CMK (cell line): ENCODE measurements around the gene ALPG.
"Not testable (repeated sequence)": the region's sequence is repeated elsewhere in the genome, so short reads cannot be mapped to it uniquely, and the experiment has no call there.

Source experiments
- DNase-seq: peaks from one replicate; pipeline ENCODE4 v3.0.0-alpha.2; 2010; ENCODE audit warnings: low read depth

ALPG gene

DNA sequence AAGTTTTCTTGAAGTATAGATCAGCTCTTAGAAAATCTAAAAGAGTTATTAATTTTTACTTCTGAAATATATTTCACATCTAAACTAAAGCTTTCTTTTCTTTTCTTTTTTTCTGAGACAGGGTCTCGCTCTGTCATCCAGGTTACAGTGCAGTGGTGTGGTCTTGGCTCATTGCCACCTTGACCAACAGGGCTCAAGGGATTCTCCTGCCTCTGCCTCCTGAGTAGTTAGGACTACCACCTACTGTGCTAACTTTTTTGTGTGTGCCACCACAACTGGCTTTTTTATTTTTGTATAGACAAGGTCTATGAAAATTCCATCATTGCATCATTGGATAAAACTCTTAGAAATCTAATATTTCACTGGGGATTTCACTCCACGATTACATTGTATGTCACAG lies 10.0 kb upstream of the ALPG start:
- DNase-seq, result no peak

DNA sequence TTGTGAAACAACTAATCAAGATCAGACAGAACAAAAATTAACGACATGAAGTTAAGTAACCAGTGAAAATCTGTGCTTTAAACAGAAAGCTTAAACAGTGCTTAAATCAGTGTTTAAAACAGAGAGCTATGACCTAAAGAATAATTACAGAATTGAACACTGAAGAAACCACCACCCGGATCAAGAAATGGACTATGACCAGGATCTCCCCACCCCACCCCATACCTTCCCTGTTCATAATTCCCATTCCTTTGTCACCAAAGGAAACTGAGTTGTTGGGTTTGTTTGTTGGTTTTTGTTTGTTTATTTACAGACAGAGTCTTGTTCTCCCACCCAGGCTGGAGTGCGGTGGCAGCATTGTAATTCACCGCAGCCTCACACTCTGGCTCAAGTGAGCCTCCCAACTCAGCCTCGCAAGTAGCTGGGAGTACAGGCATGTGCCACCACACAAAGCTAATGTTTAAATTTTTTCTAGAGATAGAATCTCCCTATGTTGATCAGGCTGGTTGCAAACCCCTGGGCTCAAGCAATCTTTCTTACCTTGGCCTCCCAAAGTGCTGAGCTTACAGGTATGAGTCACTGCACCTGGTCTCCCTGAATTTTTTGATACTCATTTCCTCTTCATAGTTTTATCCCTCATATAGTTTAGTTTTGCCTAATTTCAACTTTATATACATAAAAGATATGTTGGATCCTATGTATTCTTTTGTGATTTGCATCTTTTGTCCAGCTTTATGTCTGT lies 8.2 kb upstream of the ALPG start:
- no peak for DNase-seq

DNA sequence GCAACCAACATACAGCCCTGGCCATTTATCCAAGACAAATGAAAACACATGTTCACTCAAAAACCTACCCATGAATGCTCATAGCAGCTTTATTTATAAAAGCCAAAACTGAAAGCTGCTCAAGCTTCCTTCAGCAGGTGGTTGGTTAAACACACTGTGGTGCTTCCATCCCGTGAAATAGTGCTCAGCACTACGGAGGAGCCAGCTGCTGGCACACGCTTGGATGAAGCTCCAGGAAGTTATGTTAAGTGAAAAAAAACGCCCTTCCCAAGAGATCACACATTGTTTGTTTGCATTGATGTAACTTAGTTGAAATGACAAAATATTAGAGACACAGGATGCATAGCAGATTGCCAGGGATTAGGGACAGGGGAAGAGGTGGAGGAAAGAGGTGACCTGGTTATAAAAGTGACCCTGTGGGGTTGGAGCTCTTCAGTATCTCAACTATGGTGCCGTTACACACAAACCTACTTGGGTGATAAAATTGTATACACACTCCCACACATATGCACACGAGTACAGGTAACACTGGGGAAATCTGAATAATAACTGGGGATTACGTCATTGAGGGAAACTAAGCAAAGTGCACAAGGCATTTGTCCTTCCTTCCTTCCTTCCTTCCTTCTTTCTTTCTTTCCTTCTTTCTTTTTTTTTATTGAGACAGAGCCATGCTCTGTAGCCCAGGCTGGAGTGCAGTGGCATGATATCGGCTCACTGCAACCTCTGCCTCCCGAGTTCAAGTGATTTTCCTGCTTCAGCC lies 6.2 kb upstream of the ALPG start:
- no peak for DNase-seq

DNA sequence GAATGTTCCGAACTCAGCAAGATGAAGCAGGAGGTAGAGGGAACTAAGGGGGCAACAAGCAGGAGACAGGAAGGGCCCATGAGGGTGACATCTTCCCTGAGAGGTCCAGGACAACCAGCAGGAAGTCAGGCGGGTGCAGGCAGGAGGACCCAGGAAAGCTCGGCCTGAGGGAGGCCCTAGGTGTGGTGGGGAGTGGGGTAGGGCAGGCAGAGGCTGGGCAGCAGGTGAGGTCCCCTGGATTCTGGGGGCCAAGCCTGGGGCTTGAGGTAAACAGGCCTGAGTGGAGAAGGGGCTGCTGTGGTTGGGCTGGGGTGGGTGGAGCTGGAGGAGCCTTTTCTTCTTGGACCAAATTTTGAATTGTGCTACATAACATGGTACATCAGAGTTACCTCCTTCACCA lies 4.1 kb upstream of the ALPG start:
- no peak for DNase-seq

DNA sequence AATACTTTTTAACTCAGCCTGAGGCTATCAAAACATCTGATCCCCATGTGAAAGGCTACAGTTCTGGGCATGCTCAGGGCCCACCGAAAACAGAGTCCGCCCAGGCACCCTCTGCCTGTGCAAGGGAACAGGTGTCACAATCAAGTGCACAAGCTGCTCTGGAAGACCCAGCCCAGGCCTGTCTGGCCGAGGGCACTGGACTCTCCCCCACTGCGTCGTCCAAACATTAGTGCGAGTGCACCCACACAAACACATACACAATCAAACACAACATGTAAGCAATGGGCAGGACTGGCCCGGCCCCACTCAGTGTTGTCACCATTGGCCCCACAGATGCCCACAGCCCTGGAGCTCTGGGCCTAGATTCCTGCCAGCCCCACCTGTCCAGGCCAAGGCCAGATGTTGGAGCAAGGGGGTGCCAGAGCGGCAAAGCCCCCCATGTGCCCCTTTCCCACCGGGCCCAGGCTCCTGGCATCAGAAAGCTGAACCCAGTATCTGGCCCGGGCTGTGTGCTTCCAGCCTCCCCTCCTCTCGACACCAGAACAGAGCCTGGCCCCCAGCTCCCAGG lies 617 bp upstream of the ALPG start:
- no peak for DNase-seq

DNA sequence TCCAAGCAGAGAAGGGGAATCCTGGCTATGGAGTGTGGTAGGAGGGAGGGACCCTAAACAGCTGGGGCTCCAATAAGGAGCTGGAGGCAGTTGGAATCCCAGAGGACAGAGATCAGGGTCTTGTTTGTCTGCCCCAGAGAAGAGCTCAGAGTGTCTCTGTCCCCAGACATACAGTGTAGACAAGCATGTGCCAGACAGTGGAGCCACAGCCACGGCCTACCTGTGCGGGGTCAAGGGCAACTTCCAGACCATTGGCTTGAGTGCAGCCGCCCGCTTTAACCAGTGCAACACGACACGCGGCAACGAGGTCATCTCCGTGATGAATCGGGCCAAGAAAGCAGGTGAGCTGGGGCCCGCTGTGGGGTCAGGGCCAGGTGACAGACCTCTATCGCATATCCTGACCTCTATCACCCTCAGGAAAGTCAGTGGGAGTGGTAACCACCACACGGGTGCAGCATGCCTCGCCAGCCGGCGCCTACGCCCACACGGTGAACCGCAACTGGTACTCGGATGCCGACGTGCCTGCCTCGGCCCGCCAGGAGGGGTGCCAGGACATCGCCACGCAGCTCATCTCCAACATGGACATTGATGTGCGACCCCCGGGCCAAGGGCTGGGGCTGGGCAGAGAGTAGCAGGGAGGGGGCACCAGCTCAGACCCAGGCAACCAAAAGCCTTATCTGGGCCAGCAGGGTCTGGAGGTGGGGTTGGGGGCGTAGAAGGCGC lies 945 bp downstream of the ALPG start:
- DNase-seq, result not testable (repeated sequence)

DNA sequence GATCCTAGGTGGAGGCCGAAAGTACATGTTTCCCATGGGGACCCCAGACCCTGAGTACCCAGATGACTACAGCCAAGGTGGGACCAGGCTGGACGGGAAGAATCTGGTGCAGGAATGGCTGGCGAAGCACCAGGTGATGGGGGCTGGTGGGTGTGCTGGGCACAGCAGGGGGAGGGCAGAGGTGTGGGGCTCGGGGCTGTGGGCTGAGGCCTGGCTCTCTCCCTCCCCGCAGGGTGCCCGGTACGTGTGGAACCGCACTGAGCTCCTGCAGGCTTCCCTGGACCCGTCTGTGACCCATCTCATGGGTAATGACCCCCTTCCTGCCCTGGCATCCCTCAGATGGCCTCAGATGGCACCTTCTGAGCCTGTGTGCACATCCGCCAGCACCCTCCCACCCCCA lies 1.6 kb downstream of the ALPG start:
- not testable (repeated sequence) for DNase-seq

DNA sequence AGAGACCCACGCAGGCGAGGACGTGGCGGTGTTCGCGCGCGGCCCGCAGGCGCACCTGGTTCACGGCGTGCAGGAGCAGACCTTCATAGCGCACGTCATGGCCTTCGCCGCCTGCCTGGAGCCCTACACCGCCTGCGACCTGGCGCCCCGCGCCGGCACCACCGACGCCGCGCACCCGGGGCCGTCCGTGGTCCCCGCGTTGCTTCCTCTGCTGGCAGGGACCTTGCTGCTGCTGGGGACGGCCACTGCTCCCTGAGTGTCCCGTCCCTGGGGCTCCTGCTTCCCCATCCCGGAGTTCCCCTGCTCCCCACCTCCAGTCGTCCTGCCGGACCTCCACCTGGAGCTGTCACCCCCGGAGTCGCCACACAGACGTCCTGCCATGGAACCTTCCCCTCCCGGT lies 3.0 kb downstream of the ALPG start:
- DNase-seq, result not testable (repeated sequence)

DNA sequence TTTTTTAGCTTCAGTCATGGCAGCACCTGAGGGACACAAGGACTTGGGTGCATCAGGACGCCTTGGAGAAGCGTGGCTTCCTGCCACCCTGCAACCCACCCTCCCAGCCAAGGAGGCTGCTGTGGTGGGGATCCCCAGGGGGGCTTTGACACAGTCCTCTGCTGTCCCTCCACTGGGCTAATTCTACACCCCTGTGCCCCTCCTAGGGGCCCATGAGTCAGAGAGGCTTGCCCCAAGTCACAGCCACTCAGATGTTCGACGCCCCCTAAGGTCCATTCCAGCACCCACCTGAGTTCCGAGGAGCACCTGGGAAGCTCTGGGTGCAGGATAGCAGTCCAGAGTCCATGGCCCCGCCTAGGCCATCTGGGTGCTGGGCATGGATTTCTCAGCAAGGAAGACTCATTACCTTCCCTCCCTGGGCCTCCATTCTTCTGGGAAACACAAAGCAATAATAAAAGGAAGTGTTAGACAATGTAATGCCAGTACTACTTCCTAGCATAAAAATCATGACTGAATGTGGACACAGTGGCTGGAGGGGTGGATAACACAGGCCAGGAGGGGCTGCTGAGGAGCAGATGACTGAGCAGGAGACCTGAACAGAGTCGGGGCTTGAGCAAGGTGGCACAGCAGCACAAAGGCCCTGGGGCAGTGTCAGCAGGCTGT lies 3.7 kb downstream of the ALPG start:
- no peak for DNase-seq

DNA sequence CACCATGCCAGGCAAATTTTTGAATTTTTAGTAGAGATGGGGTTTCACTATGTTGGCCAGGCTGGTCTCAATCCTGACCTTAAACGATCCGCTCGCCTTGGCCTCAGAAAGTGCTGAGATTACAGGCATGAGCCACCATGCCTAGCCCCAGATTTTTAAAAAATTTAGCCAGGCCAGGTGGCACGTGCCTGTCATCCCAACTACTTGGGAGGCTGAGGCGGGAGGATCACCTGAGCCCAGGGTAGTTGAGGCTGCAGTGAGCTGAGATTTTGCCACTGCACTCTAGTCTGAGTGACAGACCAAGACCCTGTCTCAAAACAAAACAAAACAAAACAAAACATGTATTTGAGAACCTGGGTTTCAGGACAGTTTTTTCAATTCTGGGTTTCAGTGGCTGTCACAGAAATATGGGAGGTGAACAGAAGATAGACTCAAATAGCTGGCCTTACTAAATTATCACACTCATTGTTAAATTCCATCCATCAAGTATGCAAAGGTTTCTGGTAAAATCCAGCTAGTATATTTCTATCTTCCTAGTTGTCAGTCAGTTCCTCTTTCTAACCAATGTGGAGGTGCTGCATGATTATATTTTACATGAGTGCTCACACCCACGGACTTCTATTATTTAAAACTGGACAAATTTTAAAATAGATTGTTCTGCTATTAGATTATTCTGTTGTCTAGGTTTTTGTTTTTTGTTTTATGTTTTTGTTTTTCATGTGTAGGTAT lies 5.4 kb downstream of the ALPG start:
- no peak for DNase-seq

DNA sequence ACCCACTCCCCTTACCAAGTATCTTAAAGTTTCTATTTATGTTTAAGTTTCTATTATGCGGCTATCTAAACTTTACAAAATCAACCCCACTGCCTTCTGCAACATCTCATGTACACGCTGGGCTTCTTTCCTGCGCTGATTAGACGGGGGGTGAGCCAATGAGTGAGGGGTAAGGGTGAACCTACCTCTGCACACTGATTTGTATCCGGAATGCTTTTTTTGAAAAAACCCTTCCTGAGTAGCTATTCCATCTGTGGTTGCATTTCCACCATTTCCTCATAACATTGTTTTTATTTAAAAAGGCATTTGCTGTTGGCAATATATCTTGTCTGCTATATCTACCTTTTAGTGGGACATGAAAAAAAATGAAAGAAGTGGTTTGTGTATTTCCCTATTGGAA lies 6.3 kb downstream of the ALPG start:
- no peak for DNase-seq

DNA sequence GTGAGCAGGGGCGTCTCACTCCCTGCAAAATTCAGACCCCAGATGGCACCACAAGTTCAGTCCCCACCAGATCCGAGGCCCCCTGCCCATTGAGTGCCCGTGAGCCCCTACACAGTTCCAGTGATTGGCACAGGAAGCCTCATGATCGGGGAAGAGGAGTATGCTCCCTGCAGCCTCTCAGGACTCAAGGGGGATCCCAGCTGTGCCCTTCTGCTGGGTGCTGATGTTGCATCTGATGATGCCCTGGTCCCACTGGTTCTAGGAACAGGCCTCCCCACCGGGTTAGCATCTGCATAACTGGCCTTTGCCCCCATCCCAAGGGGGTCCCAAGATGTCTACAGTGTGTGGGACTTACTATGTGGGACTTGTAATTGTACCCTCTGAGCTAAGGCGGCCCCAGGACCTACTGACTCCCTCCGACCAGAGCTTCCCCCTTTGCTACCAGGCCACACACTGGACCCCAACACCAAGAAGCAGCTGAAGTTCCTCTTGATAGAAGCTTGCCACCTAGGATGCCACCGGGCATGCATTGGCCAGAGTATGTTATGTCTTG lies 8.6 kb downstream of the ALPG start:
- DNase-seq, result no peak

DNA sequence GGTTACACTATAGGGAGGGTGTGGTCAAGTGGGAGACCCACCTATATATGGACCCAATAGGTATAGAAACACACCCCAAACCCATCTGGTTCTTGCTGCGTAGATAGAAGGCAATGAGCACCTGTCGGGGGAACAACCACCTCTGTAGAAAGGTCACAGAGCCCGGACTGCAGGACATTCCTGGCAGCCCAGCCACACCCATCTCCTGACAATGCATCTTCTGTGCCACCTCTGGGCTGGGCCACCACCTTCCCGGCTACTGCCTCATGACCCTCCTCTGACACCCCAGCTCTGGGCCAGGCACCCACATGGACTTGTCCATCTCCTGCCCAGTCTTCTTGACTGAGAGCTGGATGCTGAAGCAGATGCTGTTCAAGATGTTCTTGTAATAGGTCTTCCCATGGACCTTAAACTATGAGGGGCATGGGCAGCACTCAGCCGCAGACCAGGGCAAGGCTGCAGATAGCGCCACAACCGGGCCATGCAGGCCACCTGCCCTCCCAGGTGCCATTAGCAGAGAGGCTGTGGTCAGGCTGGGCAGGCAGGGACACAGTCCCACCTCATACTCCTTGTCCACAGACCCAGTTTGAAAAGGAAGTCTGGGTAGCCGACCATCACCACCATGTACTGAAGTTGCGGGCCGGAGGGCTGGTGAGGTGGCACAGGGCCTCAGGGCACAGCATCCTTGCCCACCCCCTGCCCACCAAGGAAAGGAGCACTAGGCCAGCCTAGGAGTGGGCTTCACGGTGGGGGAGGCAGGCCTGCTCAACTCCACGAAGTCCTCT lies 9.3 kb downstream of the ALPG start:
- no peak for DNase-seq

DNA sequence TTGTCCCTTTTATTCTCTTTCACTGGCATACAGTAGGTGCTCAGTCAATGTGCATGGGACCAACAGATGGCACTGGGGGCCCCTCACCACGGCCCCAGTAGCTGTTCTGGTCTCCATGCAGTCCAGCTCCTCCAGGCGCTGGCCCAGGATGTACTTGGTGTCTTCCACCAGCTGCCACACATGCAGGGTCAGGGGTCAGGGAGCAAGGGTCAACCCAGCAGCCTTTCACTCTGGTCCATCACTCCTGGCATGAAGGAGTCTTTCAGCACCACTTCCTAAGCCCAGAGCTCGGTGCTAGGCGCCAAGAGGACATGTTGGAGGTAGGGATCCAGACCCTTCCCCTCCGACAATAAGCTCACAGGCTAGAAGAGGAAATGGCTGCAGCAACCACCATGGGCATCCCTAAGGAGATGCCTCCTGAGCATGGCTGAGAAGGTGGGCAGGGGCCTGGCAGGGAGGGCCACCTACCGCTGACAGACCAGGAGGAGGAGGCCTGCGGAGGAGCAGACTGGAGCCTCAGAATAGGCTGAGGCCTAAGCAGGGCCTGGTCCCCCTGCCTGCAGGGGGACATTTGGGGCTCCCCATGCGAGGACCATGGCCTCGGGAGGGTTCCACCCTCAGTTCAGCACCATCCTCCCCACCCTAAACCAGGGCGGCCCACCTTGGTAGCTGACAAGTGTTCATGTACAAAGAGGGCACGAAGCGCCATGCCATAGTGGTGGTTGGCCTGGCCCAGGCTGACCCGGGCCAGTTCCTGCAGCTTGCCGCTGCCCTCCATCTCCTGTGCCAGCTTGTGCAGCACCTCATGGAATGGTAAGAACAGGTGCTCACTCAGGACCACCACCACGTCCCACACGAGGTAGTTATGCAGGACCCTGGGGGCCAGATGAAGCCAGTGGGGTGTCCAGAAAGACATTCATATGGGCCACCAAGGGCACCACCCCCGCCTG lies 10.2 kb downstream of the ALPG start:
- DNase-seq, result no peak

DNA sequence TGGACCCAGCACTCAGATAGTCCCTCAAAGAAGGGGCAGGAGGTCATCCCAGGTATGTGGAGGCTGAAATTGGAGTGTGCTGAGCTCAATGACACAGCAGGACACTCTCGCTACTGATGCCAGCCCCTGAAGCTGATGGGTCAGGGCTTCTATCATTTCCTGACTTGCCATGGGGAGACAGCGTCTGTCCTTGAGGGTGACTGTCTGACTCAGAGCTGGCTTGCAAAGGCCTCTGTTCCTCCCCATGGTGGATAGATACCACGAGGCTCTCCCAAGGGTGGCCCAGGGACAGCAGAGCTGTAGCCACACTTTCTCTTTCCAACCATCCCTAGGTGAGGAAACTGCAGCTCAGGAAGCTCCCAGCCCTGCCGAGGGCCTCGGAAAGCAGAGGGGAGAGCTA lies 10.8 kb downstream of the ALPG start:
- no peak for DNase-seq

DNA sequence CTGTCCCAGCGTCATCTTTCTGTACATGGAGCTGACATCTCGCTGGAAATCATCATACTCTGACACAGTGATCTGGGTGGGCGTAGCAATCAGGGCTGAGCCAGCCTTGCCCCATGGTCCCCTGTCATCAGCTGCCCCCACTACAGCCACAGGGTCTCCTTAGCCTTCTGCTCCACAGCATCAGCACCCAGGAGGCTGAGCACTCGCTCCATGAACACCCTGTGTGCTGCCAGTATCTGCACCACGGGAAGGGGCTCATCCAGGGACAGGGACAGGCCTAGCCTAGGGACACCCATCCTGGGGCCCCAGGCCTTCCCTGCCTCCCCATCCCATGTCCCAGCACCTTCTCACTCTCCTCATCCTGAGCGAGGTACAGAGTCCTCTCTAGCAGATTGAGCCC lies 11.4 kb downstream of the ALPG start:
- DNase-seq, result no peak

DNA sequence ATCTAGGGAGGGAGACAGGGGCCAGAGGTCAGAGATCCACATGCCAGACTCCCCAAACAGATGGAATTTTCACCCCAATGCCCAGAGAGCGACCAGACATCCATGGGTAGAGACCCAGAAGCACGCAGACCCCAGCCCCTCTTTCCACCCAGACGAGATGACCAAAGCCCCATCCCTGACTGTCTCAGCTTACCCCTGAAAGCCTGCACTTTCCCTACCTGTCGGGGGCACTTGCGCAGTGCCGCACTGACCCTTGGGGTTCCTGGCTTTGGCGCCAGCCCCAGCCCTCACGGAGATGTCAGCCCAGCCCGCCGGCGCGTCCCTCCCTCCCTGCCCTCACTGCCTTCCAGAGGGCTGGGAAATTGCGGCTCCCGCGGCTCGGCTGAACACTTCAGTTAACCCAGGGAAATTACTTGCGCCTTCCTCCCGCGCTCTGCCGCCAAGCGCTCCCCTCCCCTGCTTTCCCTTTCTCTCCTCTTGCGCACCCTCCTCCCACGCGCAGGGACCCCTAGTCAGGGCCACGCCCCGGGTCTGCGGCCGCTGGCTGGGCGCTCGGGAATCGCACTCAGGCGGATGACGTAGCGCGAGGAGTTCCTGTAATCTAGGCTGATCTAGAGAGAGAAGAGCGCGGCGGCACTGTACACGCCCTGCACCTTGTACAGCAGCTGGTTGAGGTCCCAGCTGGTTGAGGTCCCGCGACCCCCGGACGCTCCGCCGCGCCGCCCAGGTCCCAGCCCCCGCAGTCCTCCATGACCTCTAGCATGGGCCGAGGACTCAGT lies 12.0 kb downstream of the ALPG start:
- DNase-seq, result no peak
